ENCODE data around the gene CCDC190. TPM values are rescaled to one million over a fixed set of nuclear protein-coding genes. Genes with fewer than 3 reads are reported as not detected.
"Not testable (repeated sequence)": the region's sequence is repeated elsewhere in the genome, so short reads cannot be mapped to it uniquely, and the experiment has no call there.

The CCDC190 gene
- total RNA-seq, 1 donor: not detected

- DNase-seq (ENCODE audit: low read depth in 2 of 3, low spot score in 2 of 3): no peak
These were observed 22.1 kb downstream of the CCDC190 start for GRCh38 chr1:162838863-162839262.

GRCh38 chr1:162835157-162835899 is 25.6 kb downstream of the CCDC190 start:
- DNase-seq (ENCODE audit: low read depth in 2 of 3, low spot score in 2 of 3): no peak

GRCh38 chr1:162832470-162832869 is 28.5 kb downstream of the CCDC190 start:
- no peak for DNase-seq (ENCODE audit: low read depth in 2 of 3, low spot score in 2 of 3)

DNA sequence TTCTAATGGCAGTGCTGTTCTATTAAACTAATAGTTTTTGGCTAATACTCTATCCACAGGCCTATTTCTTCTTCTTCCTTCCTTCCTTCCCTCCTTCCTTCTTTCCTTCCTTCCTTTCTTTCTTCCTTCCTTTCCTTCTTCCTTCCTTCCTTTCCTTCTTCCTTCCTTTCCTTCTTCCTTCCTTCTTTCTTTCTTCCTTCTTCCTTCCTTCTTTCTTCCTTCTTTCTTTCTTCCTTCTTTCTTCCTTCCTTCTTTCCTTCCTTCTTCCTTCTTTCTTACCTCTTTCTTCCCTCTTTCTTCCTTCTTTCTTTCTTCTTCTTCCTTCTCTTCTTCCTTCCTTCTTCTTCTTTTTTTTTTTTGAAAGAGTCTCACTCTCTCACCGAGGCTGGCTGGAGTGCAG is 31.7 kb downstream of the CCDC190 start:
- DNase-seq (ENCODE audit: low read depth in 2 of 3, low spot score in 2 of 3): no peak

DNA sequence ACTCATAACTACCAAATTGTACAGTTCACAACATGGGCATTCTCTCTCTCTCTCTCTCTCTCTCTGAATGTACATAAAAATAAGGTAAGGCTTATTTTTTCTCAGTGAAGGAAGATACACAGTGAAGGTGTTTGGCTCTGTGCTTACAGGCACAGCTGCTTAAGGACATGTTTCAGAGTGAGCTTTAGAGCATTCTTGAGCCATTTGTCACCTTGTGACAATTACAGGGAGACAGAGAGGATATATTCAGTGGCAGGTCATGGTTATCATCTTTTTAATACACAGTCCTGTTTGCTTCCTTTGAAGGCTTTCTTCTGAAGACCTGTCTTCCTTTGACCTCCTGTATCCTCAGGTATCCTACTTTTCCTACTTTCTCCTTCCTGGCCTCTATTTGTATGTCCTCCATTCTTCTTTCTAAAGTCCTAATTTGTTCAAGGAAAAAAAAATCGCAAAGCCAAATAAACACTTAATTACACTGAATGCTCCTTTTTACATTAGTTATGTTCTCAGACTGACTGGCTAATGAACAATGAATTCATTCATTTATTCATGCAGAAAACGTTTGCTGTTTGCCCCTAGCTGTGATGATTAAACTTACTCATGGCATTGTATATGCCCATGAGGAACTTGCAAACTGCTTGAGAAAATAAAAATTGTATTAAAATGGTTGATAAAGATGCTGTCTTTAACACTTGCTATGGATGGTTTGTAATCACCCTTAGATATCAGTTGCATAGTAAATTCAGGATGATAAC is 37.0 kb downstream of the CCDC190 start:
- DNase-seq (ENCODE audit: low read depth in 2 of 3, low spot score in 2 of 3): no peak

DNA sequence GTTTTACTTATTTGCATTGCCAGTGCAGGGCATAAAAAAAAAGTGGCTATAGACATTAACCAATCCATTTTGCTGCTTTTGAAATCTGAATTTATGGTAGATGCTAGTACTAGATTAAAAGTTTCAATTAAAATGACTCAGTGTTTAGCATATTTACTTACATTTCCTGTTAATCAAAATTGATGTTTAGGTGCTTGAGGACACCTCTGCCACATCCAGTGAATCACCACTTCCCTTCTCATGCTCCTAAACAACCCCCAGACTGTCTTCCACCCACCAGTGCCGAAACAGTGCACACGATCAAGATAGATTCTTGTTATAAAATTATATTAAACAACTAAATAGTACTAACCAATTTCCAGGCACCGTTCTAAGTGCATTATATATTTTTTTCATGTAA is 37.7 kb downstream of the CCDC190 start:
- DNase-seq (ENCODE audit: low read depth in 2 of 3, low spot score in 2 of 3): no peak

- no peak for DNase-seq (ENCODE audit: low read depth in 2 of 3, low spot score in 2 of 3)
These were observed 38.4 kb downstream of the CCDC190 start for GRCh38 chr1:162822391-162823200.

- DNase-seq (ENCODE audit: low read depth in 2 of 3, low spot score in 2 of 3): not testable (repeated sequence)
These were observed 42.3 kb downstream of the CCDC190 start for GRCh38 chr1:162818666-162819065.

- DNase-seq (ENCODE audit: low read depth in 2 of 3, low spot score in 2 of 3): not testable (repeated sequence)
These were observed 42.8 kb downstream of the CCDC190 start for GRCh38 chr1:162818136-162818535.

GRCh38 chr1:162812357-162812756 is 48.6 kb downstream of the CCDC190 start:
- DNase-seq (ENCODE audit: low read depth in 2 of 3, low spot score in 2 of 3): not testable (repeated sequence)

GRCh38 chr1:162807503-162807902 is 53.5 kb downstream of the CCDC190 start:
- DNase-seq (ENCODE audit: low read depth in 2 of 3, low spot score in 2 of 3): not testable (repeated sequence)

Other genes starting within 250 kb of the CCDC190 start
- 0.27 TPM for gene DDR2, start 228.7 kb downstream of the CCDC190 start, total RNA-seq
- 24.5 TPM for gene HSD17B7, start 70.5 kb downstream of the CCDC190 start, total RNA-seq
- gene RGS4, start 208.2 kb upstream of the CCDC190 start, total RNA-seq: not detected

All from hematopoietic multipotent progenitor cell (in vitro differentiated cells).